UCSD-AML1 (cell line): ENCODE data around the gene OGT.
"Not testable (repeated sequence)": the region's sequence is repeated elsewhere in the genome, so short reads cannot be mapped to it uniquely, and the experiment has no call there.

Experiments
- DNase-seq: peaks from one replicate; lab custom pipeline; 2025; ENCODE audit not compliant: unreplicated experiment; lab: John Stamatoyannopoulos, UW

Gene OGT

GRCh38 chrX:71532753-71533425 is at the start of gene OGT:
Gene OGT, plus strand, starts transcription at chrX:71533104. Its CDS starts 196 bp downstream, at chrX:71533300.
- DNase-seq = peak; percentile 93

GRCh38 chrX:71487814-71488213 is 45.1 kb upstream of the OGT start:
- DNase-seq = no peak

- no peak for DNase-seq
Observed at GRCh38 chrX:71489540-71489939, 43.4 kb upstream of the OGT start.

- peak; percentile 23 for DNase-seq
Observed at GRCh38 chrX:71492231-71493065, 40.5 kb upstream of the OGT start.

- no peak for DNase-seq
Observed at GRCh38 chrX:71493111-71493613, 39.7 kb upstream of the OGT start.

- not testable (repeated sequence) for DNase-seq
Observed at GRCh38 chrX:71495979-71496378, 36.9 kb upstream of the OGT start.

GRCh38 chrX:71496476-71496875 is 36.4 kb upstream of the OGT start:
- no peak for DNase-seq

GRCh38 chrX:71502080-71502479 is 30.8 kb upstream of the OGT start:
- not testable (repeated sequence) for DNase-seq

- DNase-seq = no peak
Observed at GRCh38 chrX:71504346-71504745, 28.6 kb upstream of the OGT start.

GRCh38 chrX:71509289-71509688 is 23.6 kb upstream of the OGT start:
- no peak for DNase-seq

GRCh38 chrX:71510161-71510560 is 22.7 kb upstream of the OGT start:
- no peak for DNase-seq

GRCh38 chrX:71513731-71514130 is 19.2 kb upstream of the OGT start:
- not testable (repeated sequence) for DNase-seq

GRCh38 chrX:71514367-71515037 is 18.4 kb upstream of the OGT start:
- DNase-seq = no peak

- no peak for DNase-seq
Observed at GRCh38 chrX:71515038-71515396, 17.9 kb upstream of the OGT start.

- no peak for DNase-seq
Observed at GRCh38 chrX:71525316-71525715, 7.6 kb upstream of the OGT start.

- DNase-seq = no peak
Observed at GRCh38 chrX:71532078-71532752, 689 bp upstream of the OGT start.

- no peak for DNase-seq
Observed at GRCh38 chrX:71533516-71533850, 579 bp downstream of the OGT start.

GRCh38 chrX:71533851-71534561 is 1.1 kb downstream of the OGT start:
- DNase-seq = peak; percentile 42

GRCh38 chrX:71534773-71535544 is 2.1 kb downstream of the OGT start:
- DNase-seq = no peak

GRCh38 chrX:71536285-71536684 is 3.4 kb downstream of the OGT start:
- no peak for DNase-seq
